Measurements from ENCODE around the gene TRIM8.
"Not testable (repeated sequence)": the region's sequence is repeated elsewhere in the genome, so short reads cannot be mapped to it uniquely, and the experiment has no call there.

The TRIM8 gene

DNA sequence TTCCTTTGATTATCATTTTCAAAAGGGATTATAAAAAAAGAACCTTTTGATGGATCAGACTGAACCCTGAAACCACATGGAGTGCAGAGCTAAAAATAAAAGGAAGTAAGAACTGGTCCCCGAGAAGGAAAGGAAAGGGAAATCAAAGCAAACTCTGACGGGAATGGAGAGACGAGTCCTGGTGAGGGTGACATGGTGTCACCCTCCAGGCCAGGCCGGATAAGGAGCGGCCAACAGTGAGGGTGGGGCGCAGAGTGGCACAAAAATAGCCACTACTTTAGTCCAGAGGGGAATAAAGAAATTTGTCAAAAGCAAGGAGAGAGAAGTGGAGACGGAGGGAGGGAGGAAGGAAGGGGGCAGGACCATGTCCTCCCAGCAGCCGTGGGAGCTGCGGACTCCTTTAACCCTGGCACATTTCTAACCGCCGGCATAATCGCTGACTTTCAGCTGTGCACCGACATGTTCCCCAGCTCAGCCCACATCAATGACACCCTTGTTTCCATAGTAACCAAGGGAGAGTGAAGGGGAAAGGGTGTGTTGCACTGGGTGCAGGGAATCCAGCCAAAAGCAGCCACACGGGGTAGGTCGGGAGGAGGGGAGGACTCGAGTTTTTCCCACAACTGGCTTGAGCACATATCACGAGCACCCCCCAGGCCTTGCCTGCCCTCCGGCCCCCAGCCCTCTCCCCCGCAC lies 29.7 kb downstream of the TRIM8 start:
- DNase-seq = peak; percentile 79

DNA sequence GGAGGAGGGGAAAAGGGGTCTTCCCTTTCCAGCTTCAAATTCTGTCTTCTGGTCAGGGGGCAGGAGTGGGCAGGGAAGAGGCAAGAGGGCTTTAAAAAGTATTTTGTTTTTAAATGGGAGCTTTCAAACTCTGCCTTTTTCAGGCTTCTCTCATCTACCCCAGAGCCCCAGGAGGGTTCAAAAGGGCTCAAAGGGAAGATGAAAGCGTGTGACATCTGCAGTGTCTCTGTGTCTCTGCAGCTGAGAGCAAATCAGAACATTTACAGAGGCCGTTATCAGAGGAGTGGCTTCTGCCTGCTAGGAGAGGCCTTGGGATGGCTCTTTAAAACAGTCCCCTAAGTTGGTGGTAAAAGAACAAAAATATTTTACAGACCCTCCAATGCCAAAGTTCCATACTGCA lies 30.3 kb downstream of the TRIM8 start:
- DNase-seq = no peak

DNA sequence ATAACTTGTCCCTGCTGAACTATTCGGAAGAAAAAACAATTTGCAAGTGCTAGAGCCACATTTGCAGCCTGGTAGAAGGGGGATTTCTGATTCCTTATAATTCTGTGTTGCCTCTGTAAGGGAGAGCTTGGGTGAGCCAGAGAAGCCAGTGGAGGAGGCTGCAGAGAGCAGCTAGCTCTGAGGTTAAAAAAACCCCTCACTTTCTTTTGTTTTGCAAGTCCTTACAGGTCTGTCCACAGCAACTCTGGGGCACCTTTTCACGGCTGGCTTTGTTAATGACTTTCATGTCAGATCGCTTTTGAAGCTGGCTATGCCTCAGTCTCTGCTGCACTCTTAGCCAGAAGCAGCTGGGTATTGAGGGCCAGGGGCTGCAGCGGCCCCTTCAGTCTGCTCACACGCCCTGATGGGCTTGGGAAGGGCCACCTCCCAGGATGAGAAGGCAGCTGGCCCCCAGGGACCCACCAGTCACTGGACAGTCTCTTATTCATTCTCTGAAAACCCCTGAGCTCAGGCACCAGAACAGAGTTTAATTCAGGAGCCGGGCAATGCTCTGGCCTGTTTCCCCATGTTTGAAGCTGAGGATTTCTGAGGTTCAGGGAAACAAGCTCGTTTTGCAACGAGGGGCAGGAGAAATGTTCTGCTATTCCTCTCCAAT lies 30.9 kb downstream of the TRIM8 start:
- DNase-seq = no peak

DNA sequence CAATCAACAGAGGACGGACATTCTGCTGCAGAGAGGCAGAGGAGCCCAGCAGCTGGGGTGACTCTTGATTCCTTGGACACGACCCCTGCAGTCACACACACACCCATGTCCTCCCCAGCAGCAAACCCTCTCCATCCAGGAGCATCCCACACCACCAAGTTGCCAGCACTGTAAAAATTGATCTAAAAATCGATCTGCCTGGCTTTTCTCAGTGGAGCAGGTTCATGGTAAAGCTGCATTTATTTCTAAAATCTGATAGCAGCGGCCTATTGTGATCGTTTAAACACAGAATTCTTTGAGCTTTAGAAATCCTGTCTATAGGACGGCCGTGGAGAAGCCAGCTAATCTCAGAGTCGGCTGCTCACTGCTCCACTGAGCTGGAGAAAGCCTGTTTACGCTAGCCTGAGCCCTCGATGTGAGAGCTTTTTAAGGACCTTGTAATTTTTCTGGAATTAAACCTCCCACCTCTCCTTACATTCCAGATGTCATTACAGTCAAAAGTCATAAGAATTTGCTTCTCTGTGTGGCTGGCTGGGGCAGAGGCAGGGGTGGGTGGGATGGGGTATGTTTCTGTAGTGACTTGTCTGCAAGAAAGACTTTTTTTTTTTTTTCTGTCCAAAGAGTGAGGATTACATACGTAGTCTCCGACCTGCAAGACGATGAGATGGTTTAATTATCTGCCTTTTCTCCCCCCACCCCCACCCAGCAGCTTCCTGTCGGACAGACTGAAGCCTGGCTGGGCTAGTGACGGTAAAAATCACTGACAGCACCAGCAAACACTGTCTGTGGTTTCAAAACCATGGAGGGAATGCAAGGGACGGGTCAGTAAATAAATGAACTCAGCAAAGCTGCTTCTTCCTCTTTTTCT lies 31.6 kb downstream of the TRIM8 start:
- DNase-seq = no peak

DNA sequence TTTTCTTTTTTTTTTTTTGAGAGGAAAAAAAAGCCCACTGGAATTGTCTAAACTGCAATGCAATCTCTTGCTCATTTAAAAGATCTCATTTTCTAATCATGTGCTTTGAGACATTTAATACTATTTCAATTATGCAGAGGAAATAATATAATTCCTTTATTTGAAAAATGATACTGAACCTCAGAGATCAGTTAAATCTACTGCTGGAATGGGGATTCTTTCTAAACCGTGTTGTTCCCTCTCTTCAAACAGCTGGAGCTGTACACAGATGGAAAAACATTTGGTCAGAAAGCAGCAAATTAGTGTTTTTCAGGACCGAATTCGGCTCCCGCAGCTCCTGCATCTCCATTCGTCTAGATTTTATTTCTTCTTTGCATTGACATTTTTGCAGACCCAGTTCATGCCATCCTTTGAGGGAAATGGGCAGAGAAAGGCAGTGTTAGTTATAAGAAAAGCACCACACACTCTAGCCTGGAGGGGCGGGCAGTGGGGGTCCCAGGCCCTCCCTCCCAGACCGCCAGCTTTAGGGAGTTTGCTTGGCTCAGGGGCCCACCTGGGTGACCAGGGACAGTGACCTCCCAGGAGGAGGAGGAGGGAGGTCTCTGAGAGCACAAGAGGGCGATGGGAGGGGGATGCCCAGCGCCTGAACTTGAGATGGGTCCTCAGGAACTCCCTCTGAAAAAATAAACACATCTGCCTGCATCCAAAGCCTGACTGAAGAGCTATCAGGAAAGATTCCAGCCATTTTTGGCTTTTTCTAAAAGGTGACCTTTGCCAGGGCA lies 32.4 kb downstream of the TRIM8 start:
- DNase-seq = no peak

DNA sequence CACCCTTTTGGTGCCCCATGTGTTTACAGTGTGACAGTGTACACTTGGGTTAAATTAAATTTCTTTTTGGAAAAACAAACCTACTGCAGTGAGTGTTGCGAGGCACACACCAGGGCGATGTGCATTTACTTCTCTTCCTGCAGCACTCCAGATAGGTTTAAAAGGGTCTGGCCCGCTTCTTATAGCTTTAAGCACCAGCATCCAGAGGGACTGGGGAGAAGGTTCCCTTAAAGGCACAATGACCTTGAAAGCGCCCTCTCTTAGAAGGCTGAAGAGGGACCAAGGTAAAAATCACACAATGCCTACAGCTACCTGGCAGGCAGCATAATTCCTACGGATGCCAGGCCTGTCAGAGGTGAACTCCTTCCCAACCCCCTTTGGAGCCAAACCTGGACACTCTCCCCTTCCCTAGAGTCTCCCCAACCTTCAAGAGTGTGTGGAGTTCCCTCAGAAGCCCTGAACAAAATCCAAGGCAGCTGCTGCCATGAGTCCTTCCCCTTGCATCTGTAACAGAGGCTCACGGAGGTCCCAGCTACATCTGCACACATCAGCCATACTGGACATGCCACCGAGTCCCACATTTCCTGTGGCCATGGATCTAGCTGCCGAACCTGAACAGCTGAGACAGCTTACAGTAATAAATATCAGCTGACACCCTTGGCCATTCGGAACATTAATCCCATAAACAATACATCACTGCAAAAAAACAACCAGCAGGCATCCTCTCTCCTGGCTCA lies 33.2 kb downstream of the TRIM8 start:
- DNase-seq = no peak

DNA sequence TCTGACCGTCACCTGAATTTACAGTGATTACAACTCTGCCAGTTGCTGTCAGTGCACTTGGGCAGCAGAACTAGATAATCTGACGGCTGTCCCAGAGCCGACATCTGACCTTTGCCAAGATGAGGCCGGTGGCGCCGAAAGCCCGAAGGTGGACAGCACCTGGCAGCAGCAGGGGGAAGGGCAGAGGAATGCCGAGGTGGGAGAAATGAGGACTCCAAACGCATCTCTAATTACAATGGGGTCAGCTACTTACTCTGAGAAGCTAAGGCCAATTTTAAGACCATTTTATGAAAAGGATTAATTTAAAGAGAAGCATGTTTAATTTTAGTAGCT lies 33.8 kb downstream of the TRIM8 start:
- DNase-seq = no peak

DNA sequence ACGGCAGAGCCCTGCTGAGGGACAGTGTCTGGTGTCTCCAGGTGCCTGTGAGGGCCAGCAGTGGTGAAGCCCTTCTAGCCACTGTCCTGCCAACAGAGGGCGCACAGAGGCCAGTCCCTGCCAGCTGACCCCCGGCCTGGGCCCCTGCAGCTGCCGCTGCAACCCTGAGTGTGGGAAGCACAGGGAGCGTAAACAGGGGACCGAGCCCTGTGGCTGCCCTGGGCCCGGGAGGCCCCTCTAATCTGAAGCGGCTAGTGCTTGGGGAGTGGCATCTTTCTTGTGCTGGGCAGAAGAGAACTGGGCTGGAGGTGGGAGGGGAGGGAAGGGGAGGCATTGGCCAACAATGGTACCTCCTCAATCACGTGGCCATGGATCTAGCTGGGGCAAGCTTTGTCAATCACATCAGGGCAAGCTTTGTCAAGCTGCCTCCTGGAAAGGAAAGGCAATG lies 34.6 kb downstream of the TRIM8 start:
- no peak for DNase-seq

DNA sequence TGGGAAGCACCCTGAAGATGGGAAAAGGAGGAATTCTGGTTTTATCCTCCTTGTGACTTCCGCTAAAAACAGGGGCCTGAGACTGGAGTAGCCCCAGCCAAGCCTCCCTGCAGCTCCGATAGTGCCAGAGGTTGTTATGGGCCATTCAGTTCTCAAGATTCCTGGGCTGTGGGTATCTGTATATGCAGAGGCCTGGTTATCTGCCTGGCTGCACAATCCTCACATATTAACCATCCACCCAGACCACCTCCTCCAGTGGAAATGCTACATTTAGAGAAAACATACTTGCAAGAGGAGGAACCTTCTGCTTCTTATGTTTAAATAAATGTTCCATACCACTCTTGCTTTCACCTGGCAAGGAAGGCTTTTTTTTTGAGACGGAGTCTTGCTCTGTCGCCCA lies 35.3 kb downstream of the TRIM8 start:
- DNase-seq = no peak

DNA sequence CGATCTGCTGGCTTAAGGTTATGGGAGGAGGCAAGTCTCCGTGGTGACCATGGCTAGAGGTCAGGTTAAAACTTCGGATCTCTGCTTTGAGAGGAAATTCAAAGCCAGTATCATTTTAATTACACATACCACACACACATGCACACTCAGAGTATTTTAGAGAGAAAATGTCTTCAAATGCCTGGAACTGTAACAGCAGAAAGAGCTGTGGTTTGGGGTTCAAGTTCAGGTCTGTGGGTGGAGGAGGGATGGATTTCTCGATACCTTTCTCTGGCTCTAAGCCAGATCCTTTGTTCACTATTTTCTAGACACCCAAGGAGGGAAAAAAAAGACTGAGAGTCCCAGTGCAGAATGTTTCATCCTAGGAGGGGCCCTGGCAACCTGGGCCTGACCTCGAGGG lies 37.4 kb downstream of the TRIM8 start:
- no peak for DNase-seq

DNA sequence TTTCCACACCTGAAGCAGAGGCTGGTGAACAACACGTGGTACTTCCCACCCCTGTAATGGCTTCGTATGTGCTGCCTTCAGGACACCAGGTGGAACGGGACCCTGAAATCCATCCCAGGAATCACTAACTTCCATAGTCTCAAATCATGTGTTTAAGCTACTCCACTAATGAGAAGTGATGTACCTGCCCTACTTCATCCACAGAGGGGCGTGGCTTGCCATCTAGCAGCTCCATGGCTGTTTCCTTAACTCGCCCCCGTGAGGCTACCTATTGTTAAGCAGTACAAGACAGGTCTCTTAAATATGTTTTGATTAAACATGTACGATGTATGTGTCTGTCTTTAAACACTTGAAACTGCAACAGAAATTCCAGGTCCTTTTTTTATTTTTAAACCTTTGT lies 38.1 kb downstream of the TRIM8 start:
- no peak for DNase-seq

DNA sequence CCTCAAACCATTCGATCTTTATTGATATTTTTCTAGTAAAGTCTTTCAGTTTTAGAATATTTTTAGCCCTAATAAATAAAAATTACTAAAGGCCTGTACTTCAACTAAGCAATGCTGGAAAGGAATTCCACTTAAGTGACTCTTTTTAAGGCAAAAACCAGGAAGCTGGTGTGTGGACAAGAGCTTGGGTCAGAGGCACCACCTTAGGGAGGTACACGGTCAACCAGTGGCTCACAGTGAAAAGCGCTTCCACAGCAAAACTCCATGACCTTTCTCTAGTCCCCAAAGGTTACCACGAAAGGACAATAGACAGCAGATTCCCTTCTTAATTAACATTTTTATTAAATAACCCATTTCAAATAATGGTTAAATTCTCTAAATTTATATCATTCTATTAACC lies 38.7 kb downstream of the TRIM8 start:
- DNase-seq = no peak

DNA sequence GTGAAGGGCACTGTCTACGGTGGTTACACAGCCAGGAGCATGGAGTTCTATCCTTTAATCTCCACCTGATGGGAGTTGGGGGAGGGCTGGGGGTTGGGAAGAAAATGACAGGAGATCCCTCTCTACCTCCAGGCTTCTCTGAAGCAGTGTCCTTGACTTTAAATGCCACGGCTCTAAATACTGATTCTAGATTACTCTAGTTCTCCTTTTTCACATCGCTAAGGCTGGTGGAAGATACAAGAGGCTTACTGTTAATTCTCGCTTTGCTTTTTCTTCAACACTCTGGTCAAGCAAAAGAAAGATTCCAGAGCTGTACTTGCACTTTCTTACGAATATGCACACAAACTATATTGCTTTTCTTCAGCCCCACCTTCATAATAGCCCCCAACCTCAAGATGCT lies 39.5 kb downstream of the TRIM8 start:
- no peak for DNase-seq

DNA sequence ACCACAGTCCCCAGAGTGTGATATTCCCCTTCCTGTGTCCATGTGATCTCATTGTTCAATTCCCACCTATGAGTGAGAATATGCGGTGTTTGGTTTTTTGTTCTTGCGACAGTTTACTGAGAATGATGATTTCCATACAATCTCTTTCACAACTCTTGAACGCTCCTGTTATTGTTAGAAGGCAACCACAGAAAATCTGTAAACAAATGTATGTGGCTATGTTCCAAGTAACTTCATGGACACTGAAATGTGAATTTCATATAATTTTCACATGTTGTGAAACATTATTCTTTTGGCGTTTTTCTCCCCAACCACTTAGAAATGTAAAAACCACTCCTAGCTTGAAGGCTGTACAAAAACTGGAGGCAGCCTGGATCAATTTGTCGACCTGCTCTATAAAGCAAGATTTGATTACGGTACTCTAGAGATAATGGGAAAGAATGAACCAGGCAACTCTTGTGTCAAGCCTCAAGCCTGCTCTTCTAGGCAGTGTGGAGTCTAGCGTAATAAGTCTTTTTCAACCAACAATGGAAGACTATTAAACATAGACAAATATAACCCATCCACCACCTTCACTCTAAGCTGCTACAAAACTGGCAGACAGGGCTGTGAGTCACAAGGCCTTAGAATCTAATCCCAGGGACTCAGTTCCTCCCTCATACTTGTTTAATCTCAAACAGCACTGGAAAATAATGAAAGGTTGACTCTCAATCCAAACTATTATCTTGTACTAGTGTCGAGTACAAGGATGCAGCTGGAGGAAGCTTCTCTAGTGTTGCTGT lies 47.2 kb downstream of the TRIM8 start:
- DNase-seq = no peak

DNA sequence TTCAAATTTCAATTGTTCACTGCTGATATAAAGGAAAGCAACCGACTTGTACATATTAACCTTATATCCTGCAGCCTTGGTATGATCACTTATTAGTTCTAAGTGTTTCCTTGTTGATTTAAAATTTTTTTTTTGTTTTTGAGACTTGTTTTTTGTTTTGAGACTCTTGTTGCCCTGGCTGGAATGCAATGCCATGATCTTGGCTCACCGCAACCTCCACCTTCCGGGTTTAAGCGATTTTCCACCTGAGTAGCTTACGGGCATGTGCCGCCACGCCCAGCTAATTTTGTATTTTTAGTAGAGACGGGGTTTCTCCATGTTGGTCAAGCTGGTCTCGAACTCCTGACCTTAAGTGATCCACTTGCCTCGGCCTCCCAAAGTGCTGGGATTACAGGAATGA lies 51.1 kb downstream of the TRIM8 start:
- DNase-seq = not testable (repeated sequence)

DNA sequence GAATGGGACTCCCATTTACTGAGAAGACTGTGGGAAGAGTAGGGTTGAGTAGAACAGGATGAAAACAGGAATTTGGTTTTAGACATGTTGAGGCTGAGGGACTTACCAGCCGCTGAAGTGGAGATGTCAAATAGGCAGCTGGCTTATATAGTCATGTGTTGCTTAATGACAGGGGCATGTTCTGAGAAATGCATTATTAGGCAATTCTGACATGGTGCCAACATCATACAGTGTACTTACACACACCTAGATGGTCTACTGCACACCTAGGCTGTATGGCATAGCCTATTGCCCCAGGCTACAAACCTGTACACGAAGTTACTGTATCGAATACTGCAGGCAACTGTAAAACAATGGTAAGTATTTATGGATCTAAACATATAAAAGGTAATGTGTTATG lies 52.5 kb downstream of the TRIM8 start:
- no peak for DNase-seq

DNA sequence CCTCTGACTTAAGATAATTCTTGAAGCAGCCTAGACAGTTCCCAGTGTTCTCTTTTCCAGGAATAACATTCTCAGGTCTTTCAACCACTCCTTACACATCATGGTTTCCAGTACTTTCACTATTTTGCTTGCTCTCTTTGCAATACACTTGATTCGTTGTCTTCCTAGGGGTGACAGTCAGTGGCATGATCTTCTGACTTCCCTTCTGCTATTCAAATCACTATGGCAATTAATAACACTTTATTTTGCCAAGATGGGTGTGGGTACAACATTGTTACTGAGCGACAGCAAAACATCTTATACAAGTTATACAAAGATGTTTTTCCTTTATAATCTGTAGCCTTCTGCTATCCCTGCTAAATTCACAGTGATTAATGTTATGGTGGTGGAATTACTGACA lies 54.6 kb downstream of the TRIM8 start:
- DNase-seq = no peak

DNA sequence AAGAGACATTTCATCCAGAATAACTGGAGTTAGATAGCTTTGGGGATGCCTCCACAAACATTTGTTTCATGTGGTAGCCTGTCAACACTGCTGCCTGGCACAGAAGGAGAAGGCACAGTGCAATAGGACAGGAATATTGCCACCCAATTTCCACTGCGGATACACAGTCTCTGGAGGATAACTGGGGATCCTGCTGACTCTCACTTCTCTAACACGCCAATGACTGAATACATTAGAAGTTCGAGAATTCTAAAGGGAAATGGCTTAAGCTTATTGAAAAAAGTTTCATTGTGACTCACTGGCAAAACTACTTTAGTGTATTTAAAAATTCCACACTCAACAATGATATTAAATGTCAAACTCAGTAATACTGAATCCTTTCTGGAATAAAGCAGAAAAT lies 57.0 kb downstream of the TRIM8 start:
- DNase-seq = no peak

DNA sequence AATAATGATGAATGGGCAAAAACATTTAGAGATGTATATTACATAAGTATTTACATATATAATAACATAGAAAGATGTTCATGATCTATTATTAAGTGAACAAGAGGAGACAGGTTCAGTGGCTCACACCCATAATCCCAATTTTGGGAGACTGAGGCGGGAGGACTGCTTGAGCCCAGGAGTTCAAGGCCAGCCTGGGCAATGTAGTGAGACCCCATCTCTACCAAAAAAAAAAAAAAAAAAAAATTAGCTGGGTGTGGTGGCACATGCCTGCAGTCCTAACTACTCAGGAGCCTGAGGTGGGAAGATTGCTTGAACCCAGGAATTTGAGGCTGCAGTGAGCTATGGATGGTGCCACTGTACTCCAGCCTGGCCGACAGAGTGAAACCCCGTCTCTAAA lies 57.5 kb downstream of the TRIM8 start:
- no peak for DNase-seq

DNA sequence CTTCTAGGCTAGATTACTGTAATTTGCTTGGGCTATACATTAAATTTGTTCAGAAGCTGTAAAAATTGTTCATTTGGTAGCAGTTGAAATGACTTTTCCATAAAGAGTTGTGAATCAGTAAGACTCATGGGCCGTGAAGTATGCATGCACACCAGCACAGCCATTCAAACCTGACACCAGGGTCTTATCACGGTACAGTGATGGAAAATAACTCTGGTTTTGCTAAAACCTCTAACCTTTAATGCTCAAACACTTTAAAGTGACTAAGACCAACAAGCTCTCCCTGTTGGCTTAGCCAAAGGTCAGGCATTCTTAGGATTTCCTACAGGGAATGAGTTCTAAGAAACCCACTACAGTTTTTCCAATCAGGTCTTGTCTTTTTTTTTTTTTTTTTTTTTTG lies 58.5 kb downstream of the TRIM8 start:
- no peak for DNase-seq

DNA sequence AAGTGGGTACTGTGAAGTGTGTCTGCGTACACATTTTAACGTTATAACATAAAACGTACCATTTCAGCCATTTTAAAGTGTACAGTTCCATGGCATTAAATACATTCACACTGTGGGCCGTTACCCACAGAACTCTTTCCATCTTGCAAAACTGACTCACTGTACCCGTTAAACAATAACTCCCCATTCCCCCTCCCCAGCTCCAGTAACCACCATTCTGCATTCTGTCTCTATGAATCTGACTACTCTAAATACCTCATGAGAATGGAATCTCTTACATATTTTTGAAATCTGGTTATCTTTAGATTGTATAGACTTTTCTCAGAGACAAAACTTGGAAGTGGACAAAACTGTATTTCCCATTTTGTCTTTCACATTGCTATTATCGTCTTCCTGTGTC lies 60.6 kb downstream of the TRIM8 start:
- no peak for DNase-seq

DNA sequence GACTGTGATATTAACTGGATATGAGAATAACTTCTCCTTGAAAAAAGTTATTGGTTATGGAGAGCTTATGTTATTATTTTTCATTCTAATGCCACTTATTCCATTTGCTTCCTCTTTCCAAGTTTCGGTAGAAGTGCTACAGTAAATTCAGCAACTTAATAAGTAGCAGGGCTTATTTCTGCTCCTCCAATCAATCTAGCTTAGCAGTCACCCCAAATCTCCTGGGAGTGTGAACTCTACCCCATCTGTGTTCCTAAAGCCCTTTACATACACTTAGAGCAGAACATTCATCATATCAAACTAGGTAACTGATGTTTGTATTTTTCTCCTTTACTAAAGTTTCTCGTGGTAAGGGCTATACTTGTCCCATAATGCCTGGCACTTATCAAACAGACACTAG lies 61.3 kb downstream of the TRIM8 start:
- DNase-seq = no peak

Data from activated CD8-positive, alpha-beta memory T cell treated with anti-CD3 and anti-CD28 coated beads for 24 hours (primary cell).